ENCODE results near the gene C5orf15. TPM values are rescaled to one million over a fixed set of nuclear protein-coding genes. Genes with fewer than 3 reads are reported as not detected.

Gene C5orf15
- total RNA-seq, 6 experiments from 2014 or later: 46.2 to 63.5 (median 57.2) TPM

DNA sequence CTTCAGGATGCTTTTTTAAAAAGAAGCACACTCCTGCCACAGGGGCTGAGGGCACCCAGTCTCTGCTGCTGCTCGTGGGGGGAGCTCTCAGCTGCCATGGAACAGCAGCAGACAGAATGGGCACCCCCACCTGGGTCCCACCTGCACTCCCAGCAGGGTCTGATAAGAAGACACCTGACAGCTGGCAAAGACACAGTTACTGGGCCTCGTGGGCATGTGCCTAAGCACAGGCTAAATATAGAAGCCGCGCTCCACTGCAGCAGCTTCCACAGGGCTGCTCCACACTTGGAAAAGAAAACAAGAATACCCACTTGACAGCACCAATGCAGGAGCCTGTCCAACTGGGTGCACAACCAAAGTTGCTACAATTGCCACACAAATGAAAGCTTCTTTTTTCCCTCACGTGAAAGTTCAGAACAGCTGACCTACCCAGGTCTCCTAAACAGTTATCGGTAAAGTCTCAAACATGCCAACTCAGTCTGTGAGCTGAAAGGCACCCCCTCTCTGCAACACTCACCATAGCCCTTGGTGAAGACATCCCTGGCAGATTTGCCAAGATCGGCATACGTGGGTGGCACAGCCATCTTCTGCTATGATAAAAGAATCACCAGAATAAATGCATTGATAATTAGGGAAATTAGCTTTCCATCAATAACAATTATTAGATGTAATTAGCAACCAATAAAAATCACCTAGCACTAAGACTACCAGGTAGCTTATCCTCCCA lies 24.2 kb upstream of the C5orf15 start:
- Mint-ChIP-seq H3K27me3 (ENCODE audit: insufficient read depth) (peaks cover 1% of the 10 kb centered on the region; the same call in 1 of the 2 replicates), H3K36me3 (ENCODE audit: low read depth) (peaks cover 15% of the 10 kb centered on the region), H3K4me1 (ENCODE audit: low read depth) (peaks cover 49% of the 10 kb centered on the region), H3K4me3 (peak overlapping the region; percentile 47), H3K27ac (peak overlapping the region; percentile 71), H3K9me3 (no peaks in the 10 kb centered on the region)
- DNase-seq: no peak
- TF ChIP-seq, protein P1, sequence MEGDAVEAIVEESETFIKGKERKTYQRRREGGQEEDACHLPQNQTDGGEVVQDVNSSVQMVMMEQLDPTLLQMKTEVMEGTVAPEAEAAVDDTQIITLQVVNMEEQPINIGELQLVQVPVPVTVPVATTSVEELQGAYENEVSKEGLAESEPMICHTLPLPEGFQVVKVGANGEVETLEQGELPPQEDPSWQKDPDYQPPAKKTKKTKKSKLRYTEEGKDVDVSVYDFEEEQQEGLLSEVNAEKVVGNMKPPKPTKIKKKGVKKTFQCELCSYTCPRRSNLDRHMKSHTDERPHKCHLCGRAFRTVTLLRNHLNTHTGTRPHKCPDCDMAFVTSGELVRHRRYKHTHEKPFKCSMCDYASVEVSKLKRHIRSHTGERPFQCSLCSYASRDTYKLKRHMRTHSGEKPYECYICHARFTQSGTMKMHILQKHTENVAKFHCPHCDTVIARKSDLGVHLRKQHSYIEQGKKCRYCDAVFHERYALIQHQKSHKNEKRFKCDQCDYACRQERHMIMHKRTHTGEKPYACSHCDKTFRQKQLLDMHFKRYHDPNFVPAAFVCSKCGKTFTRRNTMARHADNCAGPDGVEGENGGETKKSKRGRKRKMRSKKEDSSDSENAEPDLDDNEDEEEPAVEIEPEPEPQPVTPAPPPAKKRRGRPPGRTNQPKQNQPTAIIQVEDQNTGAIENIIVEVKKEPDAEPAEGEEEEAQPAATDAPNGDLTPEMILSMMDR (IDR thresholded peaks at IDR 0.05): no peak

DNA sequence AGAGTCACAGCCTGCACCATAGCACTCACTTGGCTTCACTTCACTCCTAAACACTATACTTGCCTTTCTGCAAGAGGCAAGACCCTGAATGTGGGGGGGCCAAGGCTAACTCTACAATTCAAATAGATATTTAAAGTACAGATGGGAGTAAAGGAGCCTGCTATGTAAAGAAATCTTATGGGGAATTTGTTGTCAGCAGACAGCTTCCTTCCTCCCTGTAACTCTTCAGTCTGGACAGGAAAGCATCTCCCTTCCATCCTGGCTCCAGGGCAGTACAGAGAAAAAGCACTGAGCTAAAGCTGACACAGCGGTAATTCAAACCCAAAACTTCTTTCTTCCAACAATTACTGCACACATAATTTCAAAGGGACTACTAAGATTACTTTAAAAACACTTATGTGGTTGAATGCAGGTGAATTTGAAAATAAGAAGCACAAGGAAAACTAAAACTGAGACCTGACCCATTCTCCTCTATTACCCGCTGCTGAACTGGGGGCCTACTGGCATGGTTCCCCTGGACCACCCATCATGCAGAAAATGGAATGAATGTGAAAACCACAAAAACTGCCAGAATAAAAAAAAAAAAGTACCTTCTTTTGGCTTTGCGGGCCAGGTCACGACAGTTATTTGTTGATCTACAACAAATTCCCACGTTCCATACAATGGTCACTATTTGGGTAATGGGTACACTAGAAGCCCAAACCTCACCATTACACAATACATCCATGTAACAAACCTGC lies 22.9 kb upstream of the C5orf15 start:
- no peak overlapping the region for H3K27ac Mint-ChIP-seq
- H3K4me1 Mint-ChIP-seq (ENCODE audit: low read depth): peaks cover 41% of the 10 kb centered on the region
- TF ChIP-seq, protein P1 (IDR thresholded peaks at IDR 0.05): no peak
- DNase-seq: no peak
- H3K27me3 Mint-ChIP-seq (ENCODE audit: insufficient read depth): peaks cover 1% of the 10 kb centered on the region; the same call in 1 of the 2 replicates
- peaks cover 15% of the 10 kb centered on the region for H3K36me3 Mint-ChIP-seq (ENCODE audit: low read depth)
- no peaks in the 10 kb centered on the region for H3K9me3 Mint-ChIP-seq
- H3K4me3 Mint-ChIP-seq: no peak overlapping the region

DNA sequence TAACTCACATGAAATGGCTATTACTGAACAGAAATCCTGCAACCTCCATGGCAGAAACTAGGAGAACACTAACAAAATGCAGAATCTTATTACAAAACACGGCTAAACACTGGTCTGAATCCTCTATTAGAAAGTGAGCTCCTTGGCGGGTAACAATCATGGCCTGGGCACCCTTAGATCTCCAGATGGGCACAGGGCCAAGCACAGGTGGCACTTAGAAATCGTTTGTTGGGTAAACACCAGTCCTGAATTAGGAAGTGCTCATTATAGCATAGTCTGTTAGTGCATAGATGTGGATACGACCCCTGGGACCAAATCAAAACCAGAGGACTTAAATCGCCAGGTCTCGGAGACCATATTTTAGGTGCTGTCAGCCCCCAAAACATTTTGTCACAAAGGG lies 22.0 kb upstream of the C5orf15 start:
- H3K27me3 Mint-ChIP-seq (ENCODE audit: insufficient read depth): peaks cover 1% of the 10 kb centered on the region; the same call in 1 of the 2 replicates
- H3K36me3 Mint-ChIP-seq (ENCODE audit: low read depth): peaks cover 18% of the 10 kb centered on the region
- TF ChIP-seq, protein P1 (IDR thresholded peaks at IDR 0.05): no peak
- no peak overlapping the region for H3K4me3 Mint-ChIP-seq
- DNase-seq: no peak
- H3K9me3 Mint-ChIP-seq: no peaks in the 10 kb centered on the region
- no peak overlapping the region for H3K27ac Mint-ChIP-seq
- peaks cover 35% of the 10 kb centered on the region for H3K4me1 Mint-ChIP-seq (ENCODE audit: low read depth)

GRCh38 chr5:133985540-133986180 lies 17.2 kb upstream of the C5orf15 start:
- H3K4me1 Mint-ChIP-seq (ENCODE audit: low read depth): 0 out of 2 replicates have a peak, but pooled peaks cover 4% of the 10 kb centered on the region

GRCh38 chr5:133983674-133984073 lies 15.2 kb upstream of the C5orf15 start:
- H3K4me1 Mint-ChIP-seq (ENCODE audit: low read depth): peaks cover 14% of the 10 kb centered on the region; the same call in 1 of the 2 replicates
- DNase-seq: no peak
- no peak overlapping the region for H3K4me3 Mint-ChIP-seq
- TF ChIP-seq, protein P1 (IDR thresholded peaks at IDR 0.05): no peak
- H3K27ac Mint-ChIP-seq: no peak overlapping the region
- no peaks in the 10 kb centered on the region; the same call in 1 of the 2 replicates for H3K27me3 Mint-ChIP-seq (ENCODE audit: insufficient read depth)
- peaks cover 24% of the 10 kb centered on the region for H3K36me3 Mint-ChIP-seq (ENCODE audit: low read depth)
- H3K9me3 Mint-ChIP-seq: no peaks in the 10 kb centered on the region

More at GRCh38 chr5:133985540-133986180, 17.2 kb upstream of the C5orf15 start:
- peaks cover 21% of the 10 kb centered on the region for H3K36me3 Mint-ChIP-seq (ENCODE audit: low read depth)
- no peak for DNase-seq
- no peak overlapping the region for H3K4me3 Mint-ChIP-seq
- TF ChIP-seq, protein P1 (IDR thresholded peaks at IDR 0.05): no peak
- no peaks in the 10 kb centered on the region for H3K9me3 Mint-ChIP-seq
- no peak overlapping the region for H3K27ac Mint-ChIP-seq
- peaks cover 1% of the 10 kb centered on the region for H3K27me3 Mint-ChIP-seq (ENCODE audit: insufficient read depth)

Data from HFFc6 (cell line).